Suprapubic skin (tissue), 4 donors: ENCODE data around the gene GNAO1. TPM values are rescaled to one million over a fixed set of nuclear protein-coding genes. Genes with fewer than 3 reads are reported as not detected.

Experiments used
- DNase-seq, 2 donors: peaks; one replicate each; pipeline ENCODE4 v3.0.0-alpha.2; 2019; ENCODE audit warnings: low spot score in 2 of 2
- H3K27ac ChIP-seq: fragments of 200-600 bp; sonication (generic); one replicate; pipeline ENCODE4 v1.5.1; 2019
- H3K27me3 ChIP-seq: fragments of 200-600 bp; sonication (generic); one replicate; pipeline ENCODE4 v1.5.1; 2019
- H3K36me3 ChIP-seq: fragments of 200-600 bp; sonication (generic); one replicate; pipeline ENCODE4 v1.5.1; 2019
- H3K4me1 ChIP-seq: fragments of 200-600 bp; sonication (generic); one replicate; pipeline ENCODE4 v1.5.1; 2019
- H3K4me3 ChIP-seq: fragments of 200-600 bp; sonication (generic); one replicate; pipeline ENCODE4 v1.5.1; 2019; ENCODE audit warnings: mild to moderate bottlenecking
- H3K9me3 ChIP-seq: fragments of 200-600 bp; sonication (generic); one replicate; pipeline ENCODE4 v1.5.1; 2019
- EP300 ChIP-seq: sonication (generic); formaldehyde crosslinking; IDR thresholded peaks from one replicate; pipeline ENCODE4 v1.6.1; 2017; ENCODE audit warnings: antibody characterized with exemption
- POLR2A ChIP-seq, 2 donors: fragments of 450-650 bp; IDR thresholded peaks; one replicate each; pipeline ENCODE4 v1.6.1; 2017; ENCODE audit warnings: antibody characterized with exemption in 2 of 2, mild to moderate bottlenecking in 2 of 2, moderate library complexity in 2 of 2
- POLR2AphosphoS5 ChIP-seq, 3 donors: sonication (generic); formaldehyde crosslinking; IDR thresholded peaks; one replicate each; pipeline ENCODE4 v1.6.1; 2017; ENCODE audit warnings: antibody characterized with exemption in 3 of 3
- WGBS: methylation state at CpG from one replicate; pipeline ENCODE4 v1.1.5; 2018; 5-methylcytosine and 5-hydroxymethylcytosine counted together
- total RNA-seq, 4 donors: library from RNA; depleted of rRNA; stranded (reverse); fragments of >200 nt; gene quantifications; one replicate each; pipeline ENCODE4 v1.1.0, GENCODE V29; 2016
- TF ChIP-seq, protein P1 (sequence below), 2 donors: fragments of 200-600 bp in 1 of 2; fragments of 450-650 bp in 1 of 2; sonication (generic) in 1 of 2; IDR thresholded peaks; one replicate each; pipeline ENCODE4 v1.5.1; 2016 to 2019; ENCODE audit warnings: antibody characterized with exemption in 2 of 2, mild to moderate bottlenecking in 1 of 2, moderate library complexity in 1 of 2

Gene GNAO1
- total RNA-seq, 4 donors from 2014 or later: 2.4 to 7.6 (median 5.8) TPM

DNA sequence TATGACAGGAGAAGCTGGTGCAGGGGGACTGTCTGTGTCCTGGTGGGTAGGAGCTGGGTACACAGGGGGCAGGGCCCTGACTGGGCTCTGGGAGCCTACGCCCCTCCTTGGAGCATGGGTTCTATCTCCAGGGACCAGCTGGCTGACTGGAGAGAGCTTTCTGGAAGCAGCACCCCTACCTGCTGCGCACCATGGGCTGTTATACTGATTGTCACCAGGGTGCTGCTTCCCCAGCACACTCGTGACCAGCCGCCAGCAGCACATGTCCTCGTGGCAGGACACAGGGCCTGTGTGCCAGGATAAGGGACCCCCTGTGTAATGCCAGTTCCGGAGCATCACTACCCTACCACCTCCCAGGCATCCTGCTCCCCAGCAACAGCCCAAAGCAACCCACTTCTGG lies 128.1 kb downstream of the GNAO1 start:
- Histone ChIP-seq H3K9me3 (no peaks in the 10 kb centered on the region), H3K27ac (no peak overlapping the region), H3K4me1 (peaks cover 9% of the 10 kb centered on the region), H3K27me3 (no peaks in the 10 kb centered on the region), H3K36me3 (no peaks in the 10 kb centered on the region), H3K4me3 (no peak overlapping the region)
- TF ChIP-seq POLR2AphosphoS5 (IDR thresholded peaks at IDR 0.05): no peak
- WGBS: 68% methylated on average over 3 of the region's 6 CpGs
- DNase-seq: no peak

DNA sequence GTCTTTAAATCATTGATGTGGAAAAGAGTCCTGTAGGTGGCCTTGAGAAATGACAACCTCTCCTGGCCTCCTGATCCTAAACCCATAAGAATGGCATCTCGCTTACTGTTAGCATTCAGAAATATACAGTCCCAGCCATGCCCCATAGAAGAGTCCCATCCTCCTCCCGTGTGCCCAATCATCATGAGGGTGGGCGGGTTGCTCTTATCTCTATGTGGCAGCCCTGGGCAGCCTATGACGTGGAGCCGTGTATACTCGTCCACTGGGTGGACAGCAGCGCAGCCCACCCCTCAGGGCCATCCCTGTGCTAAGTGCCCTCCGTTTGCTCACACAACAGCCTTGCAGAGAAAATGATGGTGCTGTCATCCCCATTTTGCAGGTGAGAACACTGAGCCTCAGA lies 128.8 kb downstream of the GNAO1 start:
- Histone ChIP-seq H3K27ac (no peak overlapping the region), H3K4me1 (peaks cover 9% of the 10 kb centered on the region), H3K9me3 (no peaks in the 10 kb centered on the region), H3K27me3 (no peaks in the 10 kb centered on the region), H3K4me3 (no peak overlapping the region), H3K36me3 (no peaks in the 10 kb centered on the region)
- WGBS: 96% methylated on average over 8 of the region's 8 CpGs
- TF ChIP-seq POLR2A (IDR thresholded peaks at IDR 0.05): no peak
- no peak for TF ChIP-seq POLR2AphosphoS5 (IDR thresholded peaks at IDR 0.05)
- TF ChIP-seq, protein P1, sequence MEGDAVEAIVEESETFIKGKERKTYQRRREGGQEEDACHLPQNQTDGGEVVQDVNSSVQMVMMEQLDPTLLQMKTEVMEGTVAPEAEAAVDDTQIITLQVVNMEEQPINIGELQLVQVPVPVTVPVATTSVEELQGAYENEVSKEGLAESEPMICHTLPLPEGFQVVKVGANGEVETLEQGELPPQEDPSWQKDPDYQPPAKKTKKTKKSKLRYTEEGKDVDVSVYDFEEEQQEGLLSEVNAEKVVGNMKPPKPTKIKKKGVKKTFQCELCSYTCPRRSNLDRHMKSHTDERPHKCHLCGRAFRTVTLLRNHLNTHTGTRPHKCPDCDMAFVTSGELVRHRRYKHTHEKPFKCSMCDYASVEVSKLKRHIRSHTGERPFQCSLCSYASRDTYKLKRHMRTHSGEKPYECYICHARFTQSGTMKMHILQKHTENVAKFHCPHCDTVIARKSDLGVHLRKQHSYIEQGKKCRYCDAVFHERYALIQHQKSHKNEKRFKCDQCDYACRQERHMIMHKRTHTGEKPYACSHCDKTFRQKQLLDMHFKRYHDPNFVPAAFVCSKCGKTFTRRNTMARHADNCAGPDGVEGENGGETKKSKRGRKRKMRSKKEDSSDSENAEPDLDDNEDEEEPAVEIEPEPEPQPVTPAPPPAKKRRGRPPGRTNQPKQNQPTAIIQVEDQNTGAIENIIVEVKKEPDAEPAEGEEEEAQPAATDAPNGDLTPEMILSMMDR (IDR thresholded peaks at IDR 0.05): no peak
- TF ChIP-seq EP300: no peak
- DNase-seq: no peak

DNA sequence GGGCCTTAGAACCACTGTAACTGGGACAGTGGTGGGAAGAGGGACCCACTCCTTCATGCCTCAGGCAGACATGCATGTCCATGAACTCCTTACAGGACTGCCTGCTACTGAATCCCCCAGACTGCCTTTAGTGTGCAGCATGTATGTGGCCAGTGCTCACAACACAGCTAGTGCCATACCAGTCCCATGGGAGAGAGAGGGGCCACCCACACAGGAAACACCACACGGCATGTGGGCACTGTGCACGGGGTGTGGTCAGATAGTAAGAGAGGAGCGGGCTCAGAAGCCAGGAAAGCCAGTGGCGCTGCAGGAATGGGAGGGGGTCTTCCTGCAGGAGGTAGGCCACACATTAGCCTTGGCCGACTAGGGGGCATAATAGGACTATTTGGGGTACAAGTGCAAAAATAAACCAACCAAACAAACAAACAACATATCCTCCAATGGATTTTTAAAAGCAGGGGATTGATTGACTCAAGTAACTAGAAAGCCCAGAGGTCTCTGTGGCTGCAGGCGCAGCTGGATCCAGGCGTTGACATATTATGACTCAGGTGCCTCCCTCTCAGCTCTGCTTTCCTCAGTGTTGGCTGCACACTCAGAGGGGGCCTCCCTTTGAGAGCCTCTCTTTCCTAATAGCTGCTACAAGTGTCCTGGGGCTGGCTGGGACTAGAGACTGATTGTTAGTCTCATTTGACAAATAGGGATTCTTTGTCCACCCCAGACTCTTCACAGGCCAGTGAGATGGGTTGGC lies 129.7 kb downstream of the GNAO1 start:
- H3K27me3 ChIP-seq: no peaks in the 10 kb centered on the region
- no peaks in the 10 kb centered on the region for H3K9me3 ChIP-seq
- no peak overlapping the region for H3K4me3 ChIP-seq
- no peak for TF ChIP-seq EP300
- no peak for TF ChIP-seq POLR2AphosphoS5 (IDR thresholded peaks at IDR 0.05)
- no peak for TF ChIP-seq POLR2A (IDR thresholded peaks at IDR 0.05)
- TF ChIP-seq, protein P1 (IDR thresholded peaks at IDR 0.05): no peak
- 82% methylated on average over 7 of the region's 7 CpGs for WGBS
- no peak for DNase-seq
- no peak overlapping the region for H3K27ac ChIP-seq
- H3K36me3 ChIP-seq: no peaks in the 10 kb centered on the region
- peaks cover 9% of the 10 kb centered on the region for H3K4me1 ChIP-seq

DNA sequence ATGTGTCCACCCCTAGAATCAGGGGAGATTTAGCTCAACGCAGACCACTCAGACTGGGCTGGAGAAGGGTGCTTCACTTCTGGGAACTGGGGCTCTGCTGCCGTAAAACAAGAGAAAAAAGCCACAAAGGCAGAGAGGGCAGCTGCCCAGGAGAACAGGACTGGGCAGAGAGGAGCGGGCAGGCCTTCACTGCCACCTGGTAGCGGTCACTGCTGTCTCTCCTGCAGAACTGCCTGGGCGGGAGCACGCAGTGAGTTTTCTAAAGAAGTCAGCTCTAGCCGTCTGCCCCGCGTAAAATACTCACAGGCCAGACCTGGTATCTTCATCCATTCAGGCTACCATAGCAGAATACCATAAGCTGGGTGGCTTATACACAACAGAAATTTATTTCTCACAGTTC lies 130.3 kb downstream of the GNAO1 start:
- H3K9me3 ChIP-seq: no peaks in the 10 kb centered on the region
- peaks cover 9% of the 10 kb centered on the region for H3K4me1 ChIP-seq
- no peaks in the 10 kb centered on the region for H3K36me3 ChIP-seq
- no peak for DNase-seq
- 82% methylated on average over 9 of the region's 9 CpGs for WGBS
- no peak overlapping the region for H3K27ac ChIP-seq
- TF ChIP-seq EP300: no peak
- no peak for TF ChIP-seq POLR2AphosphoS5 (IDR thresholded peaks at IDR 0.05)
- TF ChIP-seq POLR2A (IDR thresholded peaks at IDR 0.05): no peak
- TF ChIP-seq, protein P1 (IDR thresholded peaks at IDR 0.05): no peak
- H3K27me3 ChIP-seq: no peaks in the 10 kb centered on the region
- no peak overlapping the region for H3K4me3 ChIP-seq

DNA sequence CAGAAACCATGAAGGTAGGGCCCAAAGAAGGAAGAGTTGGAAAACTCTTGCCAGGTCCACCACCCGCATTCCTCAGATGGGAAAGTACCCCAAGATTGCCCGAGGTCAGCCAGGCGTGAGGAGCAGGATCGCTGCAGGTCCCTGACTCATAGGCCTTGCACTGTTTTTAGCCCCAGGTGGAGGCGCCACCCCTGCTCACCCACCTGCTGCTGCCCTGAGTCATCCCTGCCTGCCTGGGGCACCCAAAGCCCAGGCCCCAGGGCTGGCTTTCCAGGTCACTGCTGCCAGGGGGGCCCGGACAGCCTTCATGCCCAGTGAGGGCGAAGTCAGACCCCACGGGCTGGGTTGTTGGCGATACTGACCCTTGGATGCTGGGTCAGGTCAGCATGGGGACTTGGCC lies 133.1 kb downstream of the GNAO1 start:
- TF ChIP-seq, protein P1 (IDR thresholded peaks at IDR 0.05): no peak
- no peak for TF ChIP-seq POLR2A (IDR thresholded peaks at IDR 0.05)
- no peak for TF ChIP-seq POLR2AphosphoS5 (IDR thresholded peaks at IDR 0.05)
- no peak for TF ChIP-seq EP300
- no CpG with 5 or more reads among the region's 9 CpGs for WGBS
- H3K27ac ChIP-seq: no peak overlapping the region
- no peak overlapping the region for H3K4me3 ChIP-seq
- H3K27me3 ChIP-seq: no peaks in the 10 kb centered on the region
- DNase-seq: no peak
- no peaks in the 10 kb centered on the region for H3K4me1 ChIP-seq
- no peaks in the 10 kb centered on the region for H3K36me3 ChIP-seq
- H3K9me3 ChIP-seq: no peaks in the 10 kb centered on the region
